NCI-H128 (cell line): ENCODE measurements around the gene HNF1A.
"Not testable (repeated sequence)": the region's sequence is repeated elsewhere in the genome, so short reads cannot be mapped to it uniquely, and the experiment has no call there.

Experiments used
- DNase-seq: peaks from one replicate; lab custom pipeline; 2025; ENCODE audit not compliant: unreplicated experiment; lab: John Stamatoyannopoulos, UW

The HNF1A gene

GRCh38 chr12:120978296-120979219 is at the start of gene HNF1A:
TSS of gene HNF1A (plus strand) at chr12:120978543. CDS start at chr12:120978769, 226 bp downstream.
- DNase-seq, result no peak

- DNase-seq, result no peak
Observed at GRCh38 chr12:120928864-120929652, 49.3 kb upstream of the HNF1A start.

GRCh38 chr12:120930032-120930431 is 48.3 kb upstream of the HNF1A start:
- DNase-seq, result no peak

- no peak for DNase-seq
Observed at GRCh38 chr12:120932058-120932457, 46.3 kb upstream of the HNF1A start.

GRCh38 chr12:120932956-120933526 is 45.3 kb upstream of the HNF1A start:
- DNase-seq, result no peak

- DNase-seq, result no peak
Observed at GRCh38 chr12:120933786-120934185, 44.6 kb upstream of the HNF1A start.

- DNase-seq, result no peak
Observed at GRCh38 chr12:120936197-120936596, 42.1 kb upstream of the HNF1A start.

- DNase-seq, result no peak
Observed at GRCh38 chr12:120938496-120938895, 39.8 kb upstream of the HNF1A start.

GRCh38 chr12:120939523-120939922 is 38.8 kb upstream of the HNF1A start:
- no peak for DNase-seq

- no peak for DNase-seq
Observed at GRCh38 chr12:120940006-120940405, 38.3 kb upstream of the HNF1A start.

GRCh38 chr12:120940799-120941198 is 37.5 kb upstream of the HNF1A start:
- DNase-seq, result no peak

- no peak for DNase-seq
Observed at GRCh38 chr12:120941412-120941811, 36.9 kb upstream of the HNF1A start.

GRCh38 chr12:120941846-120942405 is 36.4 kb upstream of the HNF1A start:
- no peak for DNase-seq

GRCh38 chr12:120943482-120943881 is 34.9 kb upstream of the HNF1A start:
- DNase-seq, result no peak

- DNase-seq, result no peak
Observed at GRCh38 chr12:120944645-120945217, 33.6 kb upstream of the HNF1A start.

GRCh38 chr12:120945516-120945915 is 32.8 kb upstream of the HNF1A start:
- not testable (repeated sequence) for DNase-seq

- not testable (repeated sequence) for DNase-seq
Observed at GRCh38 chr12:120950260-120950799, 28.0 kb upstream of the HNF1A start.

- DNase-seq, result no peak
Observed at GRCh38 chr12:120950807-120951206, 27.5 kb upstream of the HNF1A start.

- no peak for DNase-seq
Observed at GRCh38 chr12:120955232-120955631, 23.1 kb upstream of the HNF1A start.

- no peak for DNase-seq
Observed at GRCh38 chr12:120956579-120957300, 21.6 kb upstream of the HNF1A start.
